HCT116 (cell line): ENCODE measurements around the gene SERPINA10. TPM values are rescaled to one million over a fixed set of nuclear protein-coding genes. Genes with fewer than 3 reads are reported as not detected.

Source experiments
- ATAC-seq: fragments of 200-7000 bp; cut with Tn5 transposase; 2 replicates; pipeline ENCODE4 v1.9.1; 2020; ENCODE audit warnings: mild to moderate bottlenecking, moderate library complexity
- BruUV-seq: library from RNA; stranded (reverse); fragments of 400-500 nt; replicated peaks from 2 replicates; lab custom pipeline; 2021; lab: Mats Ljungman, UMichigan
- CTCF ChIA-PET: fragments of 300-600 bp; sonication (Branson Sonifier 250); formaldehyde crosslinking; loops from one replicate; lab custom pipeline; 2021; ENCODE audit warnings: antibody characterized with exemption; lab: Charles Lee
- POLR2A ChIA-PET: fragments of 300-600, 350-600 bp; sonication (Branson Sonifier 250); formaldehyde crosslinking; loops from one replicate; lab custom pipeline; 2021; ENCODE audit warnings: antibody characterized with exemption; lab: Charles Lee
- RAD21 ChIA-PET, 2 experiments: fragments of 300-600 bp; sonication (Branson Sonifier 250); formaldehyde crosslinking; loops; one replicate each; lab custom pipeline; 2023; ENCODE audit warnings: low total read pairs in 2 of 2; ENCODE audit not compliant: uncharacterized antibody in 2 of 2, unreplicated experiment in 2 of 2, low non-redundant PET in 1 of 2; lab: Charles Lee
- DNase-seq: peaks from one replicate; pipeline ENCODE4 v3.0.0-alpha.2; 2010; ENCODE audit warnings: low read depth, low spot score
- H2AFZ ChIP-seq: fragments of 200-600 bp; shearing (Covaris generic), sonication (generic); 2 replicates; pipeline ENCODE4 v1.6.1; 2017; ENCODE audit warnings: low read depth, mixed run types, mixed read lengths, antibody characterized with exemption, low read length; ENCODE audit not compliant: poor library complexity, severe bottlenecking
- H3K27ac ChIP-seq: 2 replicates; pipeline ENCODE4 v1.5.1; 2012; ENCODE audit warnings: low read depth, low read length
- H3K27me3 ChIP-seq: fragments of 200-600 bp; sonication (generic); 2 replicates; pipeline ENCODE4 v1.6.1; 2016; ENCODE audit warnings: mixed run types, low read length, mixed read lengths; ENCODE audit not compliant: insufficient read depth
- H3K36me3 ChIP-seq, 2 experiments: fragments of 200-500 bp in 1 of 2; fragments of 200-600 bp in 1 of 2; sonication (Bioruptor generic) in 1 of 2; sonication (generic) in 1 of 2; 2 replicates each; pipeline versions ENCODE4 v1.5.1 to v1.6.1; 2014 to 2016; ENCODE audit warnings: low read length in 2 of 2, inconsistent platforms in 1 of 2, mixed read lengths in 1 of 2, mixed run types in 1 of 2; ENCODE audit not compliant: insufficient read depth in 2 of 2, control insufficient read depth in 1 of 2
- H3K4me1 ChIP-seq, 2 experiments: fragments of 200-600 bp in 1 of 2; sonication (generic) in 1 of 2; 2 replicates each; pipeline versions ENCODE4 v1.5.1 to v1.6.1; 2012 to 2017; ENCODE audit warnings: low read length in 2 of 2, inconsistent platforms in 1 of 2, mild to moderate bottlenecking in 1 of 2, mixed read lengths in 1 of 2, mixed run types in 1 of 2, moderate library complexity in 1 of 2; ENCODE audit not compliant: insufficient read depth in 2 of 2, control insufficient read depth in 1 of 2
- H3K4me2 ChIP-seq: fragments of 200-600 bp; sonication (generic); 2 replicates; pipeline ENCODE4 v1.6.1; 2017; ENCODE audit warnings: mixed run types, low read length, mixed read lengths
- H3K4me3 ChIP-seq, 2 experiments: fragments of 200-600 bp in 1 of 2; sonication (generic) in 1 of 2; replicated peaks in 1 of 2; 2 replicates each; pipeline ENCODE4 v1.5.1; 2011 to 2016; ENCODE audit warnings: low read length in 2 of 2, control low read depth in 1 of 2, low read depth in 1 of 2, mild to moderate bottlenecking in 1 of 2, mixed read lengths in 1 of 2, mixed run types in 1 of 2
- H3K79me2 ChIP-seq: fragments of 200-600 bp; sonication (generic); 2 replicates; pipeline ENCODE4 v1.6.1; 2017; ENCODE audit warnings: mild to moderate bottlenecking, mixed run types, low read length, moderate library complexity, mixed read lengths; ENCODE audit not compliant: insufficient read depth
- H3K9ac ChIP-seq: fragments of 200-600 bp; sonication (generic); 2 replicates; pipeline ENCODE4 v1.6.1; 2016; ENCODE audit warnings: low read length, mixed read lengths
- H3K9me2 ChIP-seq: fragments of 200-600 bp; sonication (generic), shearing (Covaris generic); 2 replicates; pipeline ENCODE4 v1.6.1; 2017; ENCODE audit warnings: mixed run types, mild to moderate bottlenecking, moderate library complexity; ENCODE audit not compliant: insufficient read depth
- H3K9me3 ChIP-seq, 2 experiments: fragments of 200-500 bp in 1 of 2; fragments of 200-600 bp in 1 of 2; sonication (Bioruptor generic) in 1 of 2; sonication (generic) in 1 of 2; 2 replicates each; pipeline ENCODE4 v1.6.1; 2014 to 2017; ENCODE audit warnings: low read length in 2 of 2, mixed read lengths in 2 of 2, inconsistent platforms in 1 of 2, low read depth in 1 of 2, mild to moderate bottlenecking in 1 of 2, mixed run types in 1 of 2, moderate library complexity in 1 of 2; ENCODE audit not compliant: control insufficient read depth in 1 of 2, insufficient read depth in 1 of 2
- H4K20me1 ChIP-seq: fragments of 200-600 bp; sonication (generic), shearing (Covaris generic); 2 replicates; pipeline ENCODE4 v1.6.1; 2017; ENCODE audit warnings: mixed run types, mild to moderate bottlenecking, moderate library complexity; ENCODE audit not compliant: insufficient read depth
- CEBPB ChIP-seq: IDR thresholded peaks from 2 replicates; pipeline ENCODE4 v1.6.1; 2012; ENCODE audit warnings: low read depth
- EGR1 ChIP-seq: IDR thresholded peaks from 2 replicates; pipeline ENCODE4 v1.6.1; 2012; ENCODE audit warnings: low read depth
- ELF1 ChIP-seq: IDR thresholded peaks from 2 replicates; pipeline ENCODE4 v1.6.1; 2012; ENCODE audit warnings: low read depth, borderline replicate concordance
- EZH2 ChIP-seq: fragments of 200-600 bp; sonication (generic); IDR thresholded peaks from 2 replicates; pipeline ENCODE4 v1.6.1; 2017; ENCODE audit warnings: antibody characterized with exemption, mixed run types
- EZH2phosphoT487 ChIP-seq: fragments of 200-600 bp; IDR thresholded peaks from 2 replicates; pipeline ENCODE4 v1.6.1; 2018; ENCODE audit warnings: antibody characterized with exemption, borderline replicate concordance
- FOSL1 ChIP-seq: IDR thresholded peaks from 2 replicates; pipeline ENCODE4 v1.6.1; 2012; ENCODE audit warnings: low read depth
- JUND ChIP-seq: IDR thresholded peaks from 2 replicates; pipeline ENCODE4 v1.6.1; 2012
- POLR2A ChIP-seq: IDR thresholded peaks from 2 replicates; pipeline ENCODE4 v1.7.0; 2011; ENCODE audit warnings: borderline replicate concordance; ENCODE audit not compliant: insufficient read depth, insufficient read length; ENCODE audit errors: extremely low read depth
- POLR2AphosphoS5 ChIP-seq: IDR thresholded peaks from 2 replicates; pipeline ENCODE4 v1.6.1; 2011; ENCODE audit warnings: mild to moderate bottlenecking, low read depth, low read length, moderate library complexity
- RAD21 ChIP-seq: IDR thresholded peaks from 2 replicates; pipeline ENCODE4 v1.6.1; 2012; ENCODE audit warnings: low read depth, mild to moderate bottlenecking
- SIN3A ChIP-seq: IDR thresholded peaks from 2 replicates; pipeline ENCODE4 v1.6.1; 2012; ENCODE audit warnings: low read depth
- SRF ChIP-seq: IDR thresholded peaks from 2 replicates; pipeline ENCODE4 v1.6.1; 2012; ENCODE audit warnings: low read depth
- TCF7L2 ChIP-seq: IDR thresholded peaks from 2 replicates; pipeline ENCODE4 v1.7.0; 2011; ENCODE audit warnings: borderline replicate concordance, inconsistent platforms; ENCODE audit not compliant: insufficient read depth, insufficient read length; ENCODE audit errors: extremely low read depth
- YY1 ChIP-seq: IDR thresholded peaks from 2 replicates; pipeline ENCODE4 v1.6.1; 2011; ENCODE audit warnings: low read length, low read depth, moderate library complexity, mild to moderate bottlenecking; ENCODE audit not compliant: insufficient replicate concordance; ENCODE audit errors: extremely low read depth
- ZFX ChIP-seq: fragments of 450-650 bp; IDR thresholded peaks from 2 replicates; pipeline ENCODE4 v1.6.1; 2017
- ZNF274 ChIP-seq: fragments of 200-500 bp; sonication (Bioruptor generic); IDR thresholded peaks from 2 replicates; pipeline ENCODE4 v1.6.1; 2014; ENCODE audit warnings: mild to moderate bottlenecking, low read depth, low read length, inconsistent platforms
- intact Hi-C: fragments of 100-400 bp; cut with micrococcal nuclease; formaldehyde crosslinking; loops from 2 replicates; pipeline ENCODE4 v1.10.0; 2022
- total RNA-seq: library from RNA; stranded (reverse); gene quantifications from one replicate; pipeline ENCODE4 v1.2.1, GENCODE V29; 2021; ENCODE audit not compliant: unreplicated experiment
- TF ChIP-seq, protein P1 (sequence below): IDR thresholded peaks from 2 replicates; pipeline ENCODE4 v1.6.1; 2012
- TF ChIP-seq, protein P2 (sequence below), 3 experiments: fragments of 200-600 bp in 1 of 3; sonication (generic) in 1 of 3; IDR thresholded peaks in 2 of 3; conservative IDR thresholded peaks in 1 of 3; 2 replicates each; pipeline ENCODE4 v1.5.1; 2012 to 2017; ENCODE audit warnings: low read depth in 2 of 3, low read length in 2 of 3, antibody characterized with exemption in 1 of 3, borderline replicate concordance in 1 of 3, control low read depth in 1 of 3, mild to moderate bottlenecking in 1 of 3, mixed read lengths in 1 of 3, mixed run types in 1 of 3, moderate library complexity in 1 of 3; ENCODE audit not compliant: insufficient read depth in 1 of 3
- TF ChIP-seq, protein P3 (sequence below): IDR thresholded peaks from 2 replicates; pipeline ENCODE4 v1.6.1; 2012
- TF ChIP-seq, protein P4 (sequence below): IDR thresholded peaks from 2 replicates; pipeline ENCODE4 v1.6.1; 2011; ENCODE audit warnings: mild to moderate bottlenecking, low read length, moderate library complexity; ENCODE audit not compliant: insufficient replicate concordance; ENCODE audit errors: extremely low read depth

The SERPINA10 gene
- total RNA-seq, 1 experiment from 2014 or later: not detected

DNA sequence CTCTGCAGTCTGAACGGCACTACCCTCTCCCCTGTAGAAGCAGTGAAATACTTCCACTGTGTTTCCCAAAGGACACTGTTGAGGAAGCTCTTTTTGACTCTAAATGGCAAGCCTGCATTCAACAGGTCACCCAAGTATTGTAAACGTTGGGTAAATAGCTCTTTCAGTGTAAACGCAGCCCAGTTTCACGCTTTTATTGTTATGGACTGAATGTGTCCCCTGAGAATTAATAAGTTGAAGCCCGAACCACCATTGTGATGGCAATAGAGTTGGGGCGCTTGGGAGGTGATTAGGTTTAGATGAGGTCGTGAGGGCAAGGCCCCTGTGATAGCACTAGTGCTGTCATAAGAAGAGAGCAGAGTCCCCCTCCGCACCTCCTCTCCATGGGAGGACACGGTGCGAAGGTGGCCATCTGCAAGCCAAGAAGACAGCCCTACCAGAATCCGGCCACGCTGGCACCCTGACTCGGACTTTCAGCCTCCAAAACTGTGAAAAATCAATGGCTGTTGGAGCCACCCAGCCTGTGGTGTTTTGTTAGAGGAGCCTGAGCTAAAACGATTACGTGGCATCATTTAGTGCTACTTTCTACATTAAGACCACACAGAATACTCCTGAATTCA, 1.1 kb downstream of the SERPINA10 start:
- no peaks in the 10 kb centered on the region for H3K9me3 ChIP-seq

More for the DNA sequence above, 1.1 kb downstream of the SERPINA10 start:
- POLR2A ChIA-PET: no interaction called here
- H2AFZ ChIP-seq: no peak overlapping the region
- TF ChIP-seq ELF1 (no peak), RAD21 (no peak), EGR1 (no peak), POLR2A (no peak), SRF (no peak), YY1 (no peak), EZH2 (no peak), ZNF274 (no peak), JUND (no peak), ZFX (no peak), POLR2AphosphoS5 (no peak), FOSL1 (no peak), SIN3A (no peak), TCF7L2 (no peak), EZH2phosphoT487 (no peak), CEBPB (no peak)
- TF ChIP-seq, protein P1, sequence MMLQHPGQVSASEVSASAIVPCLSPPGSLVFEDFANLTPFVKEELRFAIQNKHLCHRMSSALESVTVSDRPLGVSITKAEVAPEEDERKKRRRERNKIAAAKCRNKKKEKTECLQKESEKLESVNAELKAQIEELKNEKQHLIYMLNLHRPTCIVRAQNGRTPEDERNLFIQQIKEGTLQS: no peak
- TF ChIP-seq, protein P2, sequence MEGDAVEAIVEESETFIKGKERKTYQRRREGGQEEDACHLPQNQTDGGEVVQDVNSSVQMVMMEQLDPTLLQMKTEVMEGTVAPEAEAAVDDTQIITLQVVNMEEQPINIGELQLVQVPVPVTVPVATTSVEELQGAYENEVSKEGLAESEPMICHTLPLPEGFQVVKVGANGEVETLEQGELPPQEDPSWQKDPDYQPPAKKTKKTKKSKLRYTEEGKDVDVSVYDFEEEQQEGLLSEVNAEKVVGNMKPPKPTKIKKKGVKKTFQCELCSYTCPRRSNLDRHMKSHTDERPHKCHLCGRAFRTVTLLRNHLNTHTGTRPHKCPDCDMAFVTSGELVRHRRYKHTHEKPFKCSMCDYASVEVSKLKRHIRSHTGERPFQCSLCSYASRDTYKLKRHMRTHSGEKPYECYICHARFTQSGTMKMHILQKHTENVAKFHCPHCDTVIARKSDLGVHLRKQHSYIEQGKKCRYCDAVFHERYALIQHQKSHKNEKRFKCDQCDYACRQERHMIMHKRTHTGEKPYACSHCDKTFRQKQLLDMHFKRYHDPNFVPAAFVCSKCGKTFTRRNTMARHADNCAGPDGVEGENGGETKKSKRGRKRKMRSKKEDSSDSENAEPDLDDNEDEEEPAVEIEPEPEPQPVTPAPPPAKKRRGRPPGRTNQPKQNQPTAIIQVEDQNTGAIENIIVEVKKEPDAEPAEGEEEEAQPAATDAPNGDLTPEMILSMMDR (IDR thresholded peaks at IDR 0.05 in 2 of 3, conservative IDR thresholded peaks at IDR 0.05 in 1 of 3; ENCODE audit: borderline replicate concordance in 1 of 3, insufficient read depth in 1 of 3, low read depth in 2 of 3, low read length in 2 of 3): no peak
- TF ChIP-seq, protein P3, sequence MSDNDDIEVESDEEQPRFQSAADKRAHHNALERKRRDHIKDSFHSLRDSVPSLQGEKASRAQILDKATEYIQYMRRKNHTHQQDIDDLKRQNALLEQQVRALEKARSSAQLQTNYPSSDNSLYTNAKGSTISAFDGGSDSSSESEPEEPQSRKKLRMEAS: no peak
- TF ChIP-seq, protein P4, sequence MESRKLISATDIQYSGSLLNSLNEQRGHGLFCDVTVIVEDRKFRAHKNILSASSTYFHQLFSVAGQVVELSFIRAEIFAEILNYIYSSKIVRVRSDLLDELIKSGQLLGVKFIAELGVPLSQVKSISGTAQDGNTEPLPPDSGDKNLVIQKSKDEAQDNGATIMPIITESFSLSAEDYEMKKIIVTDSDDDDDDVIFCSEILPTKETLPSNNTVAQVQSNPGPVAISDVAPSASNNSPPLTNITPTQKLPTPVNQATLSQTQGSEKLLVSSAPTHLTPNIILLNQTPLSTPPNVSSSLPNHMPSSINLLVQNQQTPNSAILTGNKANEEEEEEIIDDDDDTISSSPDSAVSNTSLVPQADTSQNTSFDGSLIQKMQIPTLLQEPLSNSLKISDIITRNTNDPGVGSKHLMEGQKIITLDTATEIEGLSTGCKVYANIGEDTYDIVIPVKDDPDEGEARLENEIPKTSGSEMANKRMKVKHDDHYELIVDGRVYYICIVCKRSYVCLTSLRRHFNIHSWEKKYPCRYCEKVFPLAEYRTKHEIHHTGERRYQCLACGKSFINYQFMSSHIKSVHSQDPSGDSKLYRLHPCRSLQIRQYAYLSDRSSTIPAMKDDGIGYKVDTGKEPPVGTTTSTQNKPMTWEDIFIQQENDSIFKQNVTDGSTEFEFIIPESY: no peak
- TF ChIP-seq, all 23 proteins: peak for 0
- BruUV-seq: no TSS peak
- no peaks in the 10 kb centered on the region for H3K9me2 ChIP-seq
- intact Hi-C loops: no loop called here
- H3K36me3 ChIP-seq: no peaks in the 10 kb centered on the region
- no peak overlapping the region for H3K4me3 ChIP-seq
- no peaks in the 10 kb centered on the region for H3K79me2 ChIP-seq
- ChIA-PET CTCF (no interaction called here), RAD21 (no interaction called here)
- H3K4me2 ChIP-seq: no peak overlapping the region
- no peak overlapping the region for H3K9ac ChIP-seq
- H4K20me1 ChIP-seq: no peaks in the 10 kb centered on the region
- ATAC-seq: no peak
- no peaks in the 10 kb centered on the region for H3K27me3 ChIP-seq
- no peak for DNase-seq
- no peaks in the 10 kb centered on the region for H3K4me1 ChIP-seq
- no peak overlapping the region for H3K27ac ChIP-seq
